ENCODE data around the gene DTX1. TPM values are rescaled to one million over a fixed set of nuclear protein-coding genes. Genes with fewer than 3 reads are reported as not detected.

DTX1 gene
- polyA plus RNA-seq, 1 experiment, result not detected

DNA sequence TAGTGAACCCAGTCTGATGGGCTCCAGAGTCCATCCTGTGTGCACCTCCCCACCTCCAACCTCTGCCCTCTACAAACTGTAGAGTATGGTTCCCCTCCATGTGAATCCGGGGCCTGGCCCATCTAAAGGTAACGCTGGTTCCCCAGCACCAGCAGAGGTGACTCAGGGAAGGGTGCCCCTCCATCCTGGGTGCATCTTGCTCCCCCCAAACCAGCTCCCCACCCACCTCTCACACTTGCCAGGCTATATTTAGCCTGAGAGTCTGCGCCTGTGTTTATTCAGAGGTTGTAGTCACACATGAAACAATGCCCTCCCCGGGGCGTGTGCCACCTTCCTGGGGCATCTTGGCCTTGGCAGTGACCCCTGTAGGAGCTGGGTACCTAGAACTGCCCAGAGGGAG lies 52.8 kb downstream of the DTX1 start:
- POLR2A ChIA-PET, result no interaction called here

DNA sequence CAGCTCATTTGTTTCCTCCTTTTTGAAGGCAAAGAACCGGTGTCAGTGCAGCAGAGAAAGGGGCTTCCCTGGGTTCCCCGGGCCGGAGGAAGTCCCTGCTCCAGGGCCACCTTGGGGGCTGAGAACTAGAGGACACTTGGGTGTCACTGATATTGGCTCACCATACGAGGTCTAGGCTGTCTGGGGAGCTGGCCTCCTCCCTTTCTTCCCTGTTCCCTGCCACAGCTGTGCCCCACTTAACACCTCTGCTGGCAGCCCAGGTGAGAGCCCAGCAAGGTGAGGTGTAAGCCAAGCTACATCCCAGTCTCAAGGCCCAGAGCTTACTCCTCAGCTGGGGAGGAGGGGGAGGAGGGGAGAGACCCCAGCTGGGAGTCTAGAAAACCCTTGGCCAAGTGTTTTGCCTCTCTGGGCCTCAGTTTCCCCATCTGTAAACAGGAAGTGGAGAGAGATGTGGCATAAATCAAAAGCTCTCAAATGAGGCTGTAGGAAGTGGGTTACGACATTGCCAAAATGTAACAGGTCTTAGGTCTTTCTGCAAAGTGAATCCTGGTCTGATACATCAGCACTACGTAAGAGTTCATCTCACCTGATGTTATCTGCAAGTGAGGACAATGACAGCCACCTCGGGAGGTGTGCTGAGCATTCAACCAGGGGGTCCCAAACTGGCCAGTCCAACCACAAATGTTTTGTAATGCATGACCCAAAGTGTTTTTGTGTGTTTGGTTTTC lies 53.5 kb downstream of the DTX1 start:
- POLR2A ChIA-PET, result no interaction called here
- no peaks in the 10 kb centered on the region for H3K36me3 ChIP-seq (ENCODE audit: control insufficient read depth, insufficient read depth, low read length)
- TF ChIP-seq, protein P1, sequence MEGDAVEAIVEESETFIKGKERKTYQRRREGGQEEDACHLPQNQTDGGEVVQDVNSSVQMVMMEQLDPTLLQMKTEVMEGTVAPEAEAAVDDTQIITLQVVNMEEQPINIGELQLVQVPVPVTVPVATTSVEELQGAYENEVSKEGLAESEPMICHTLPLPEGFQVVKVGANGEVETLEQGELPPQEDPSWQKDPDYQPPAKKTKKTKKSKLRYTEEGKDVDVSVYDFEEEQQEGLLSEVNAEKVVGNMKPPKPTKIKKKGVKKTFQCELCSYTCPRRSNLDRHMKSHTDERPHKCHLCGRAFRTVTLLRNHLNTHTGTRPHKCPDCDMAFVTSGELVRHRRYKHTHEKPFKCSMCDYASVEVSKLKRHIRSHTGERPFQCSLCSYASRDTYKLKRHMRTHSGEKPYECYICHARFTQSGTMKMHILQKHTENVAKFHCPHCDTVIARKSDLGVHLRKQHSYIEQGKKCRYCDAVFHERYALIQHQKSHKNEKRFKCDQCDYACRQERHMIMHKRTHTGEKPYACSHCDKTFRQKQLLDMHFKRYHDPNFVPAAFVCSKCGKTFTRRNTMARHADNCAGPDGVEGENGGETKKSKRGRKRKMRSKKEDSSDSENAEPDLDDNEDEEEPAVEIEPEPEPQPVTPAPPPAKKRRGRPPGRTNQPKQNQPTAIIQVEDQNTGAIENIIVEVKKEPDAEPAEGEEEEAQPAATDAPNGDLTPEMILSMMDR (IDR thresholded peaks at IDR 0.05; ENCODE audit: insufficient read depth, low read depth, low read length), result no peak
- DNase-seq (ENCODE audit: low read depth), result no peak
- no peaks in the 10 kb centered on the region; the same call in 1 of the 2 replicates for H3K27me3 ChIP-seq (ENCODE audit: control insufficient read depth, insufficient read depth, low read length)
- H3K4me3 ChIP-seq (ENCODE audit: low read depth, low read length), result no peak overlapping the region
- CTCF ChIA-PET, result interaction anchor here (1.0 kb wide), 2 partner anchors 12 to 64 kb away, joined by 3 to 4 read pairs; no protein-coding TSS in a partner anchor

More for the DNA sequence above, 52.8 kb downstream of the DTX1 start:
- no peaks in the 10 kb centered on the region for H3K27me3 ChIP-seq (ENCODE audit: control insufficient read depth, insufficient read depth, low read length)
- no peak for DNase-seq (ENCODE audit: low read depth)
- TF ChIP-seq, protein P1 (IDR thresholded peaks at IDR 0.05; ENCODE audit: insufficient read depth, low read depth, low read length), result no peak
- CTCF ChIA-PET, result interaction anchor here (1.0 kb wide), 1 partner anchor 11 kb away, joined by 4 read pairs; no protein-coding TSS in a partner anchor
- H3K36me3 ChIP-seq (ENCODE audit: control insufficient read depth, insufficient read depth, low read length), result no peaks in the 10 kb centered on the region
- H3K4me3 ChIP-seq (ENCODE audit: low read depth, low read length), result no peak overlapping the region

DNA sequence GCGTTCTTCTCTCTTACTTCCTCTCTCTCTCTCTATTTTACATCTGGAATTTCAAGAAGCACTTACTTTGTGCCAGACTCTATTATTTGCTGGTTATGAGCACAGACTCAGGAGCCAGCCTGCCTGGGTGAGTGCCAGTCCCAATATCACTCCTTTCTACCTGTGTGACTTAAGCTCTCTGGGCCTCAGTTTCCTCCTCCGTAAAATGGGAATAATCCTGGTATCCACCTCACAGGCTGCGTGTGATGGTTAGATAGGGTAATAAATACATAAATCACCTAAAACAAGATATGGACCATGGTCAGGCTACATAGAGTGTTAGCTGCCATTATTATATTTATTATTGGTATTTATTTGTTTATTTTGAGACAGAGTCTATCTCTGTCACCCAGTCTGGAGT lies 54.7 kb downstream of the DTX1 start:
- Histone ChIP-seq H3K27me3 (ENCODE audit: control insufficient read depth, insufficient read depth, low read length) (no peaks in the 10 kb centered on the region; the same call in 1 of the 2 replicates), H3K4me3 (ENCODE audit: low read depth, low read length) (no peak overlapping the region), H3K36me3 (ENCODE audit: control insufficient read depth, insufficient read depth, low read length) (no peaks in the 10 kb centered on the region)
- DNase-seq (ENCODE audit: low read depth), result no peak
- POLR2A ChIA-PET, result no interaction called here
- TF ChIP-seq, protein P1 (IDR thresholded peaks at IDR 0.05; ENCODE audit: insufficient read depth, low read depth, low read length), result no peak
- CTCF ChIA-PET, result interaction anchor here (1.0 to 1.8 kb wide), 2 partner anchors 12 to 63 kb away, joined by 3 to 5 read pairs; no protein-coding TSS in a partner anchor

DNA sequence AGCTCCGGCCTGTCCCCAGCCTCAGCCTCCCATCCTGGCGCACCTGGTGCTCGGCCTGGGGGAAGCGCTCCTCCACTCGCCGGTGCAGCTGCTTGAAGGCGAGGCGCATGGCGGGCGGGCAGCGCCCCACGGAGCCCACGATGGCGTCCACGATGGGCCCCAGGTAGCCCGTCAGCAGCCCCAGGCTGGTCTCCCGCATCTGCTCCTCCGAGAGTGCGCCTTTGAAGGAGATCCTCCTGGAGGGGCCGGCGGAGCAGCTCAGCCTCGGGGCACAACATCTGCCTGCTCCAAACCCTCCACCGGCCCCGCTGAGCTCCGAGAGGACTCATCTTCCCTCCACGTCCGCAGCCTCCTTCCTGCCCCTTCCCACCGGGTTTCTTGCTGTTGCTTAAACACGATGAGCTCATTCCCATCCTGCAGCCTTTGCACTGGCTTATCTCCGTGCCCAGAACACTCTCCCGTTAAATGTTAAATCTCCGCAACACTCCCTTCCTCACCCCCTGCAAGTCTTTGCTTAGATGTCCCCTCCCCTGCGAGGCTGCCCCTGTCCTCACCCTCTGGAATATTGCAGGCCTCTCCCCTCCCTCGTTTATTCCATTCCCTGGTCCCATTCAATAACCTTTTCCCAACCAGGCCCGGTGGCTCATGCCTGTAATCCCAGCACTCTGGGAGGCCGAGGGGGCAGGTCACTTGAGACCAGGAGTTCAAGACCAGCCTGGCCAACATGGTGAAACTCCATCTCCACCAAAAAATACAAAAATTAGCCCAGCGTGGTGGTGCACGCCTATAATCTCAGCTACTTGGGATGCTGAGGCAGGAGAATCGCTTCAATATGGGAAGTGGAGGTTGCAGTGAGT lies 55.7 kb downstream of the DTX1 start:
- no peak overlapping the region for H3K4me3 ChIP-seq (ENCODE audit: low read depth, low read length)
- POLR2A ChIA-PET, result no interaction called here
- CTCF ChIA-PET, result interaction anchor here (1.8 kb wide), 1 partner anchor 13 kb away, joined by 5 read pairs; no protein-coding TSS in a partner anchor
- no peaks in the 10 kb centered on the region; the same call in 1 of the 2 replicates for H3K27me3 ChIP-seq (ENCODE audit: control insufficient read depth, insufficient read depth, low read length)
- no peak for DNase-seq (ENCODE audit: low read depth)
- TF ChIP-seq, protein P1 (IDR thresholded peaks at IDR 0.05; ENCODE audit: insufficient read depth, low read depth, low read length), result no peak
- H3K36me3 ChIP-seq (ENCODE audit: control insufficient read depth, insufficient read depth, low read length), result no peaks in the 10 kb centered on the region

DNA sequence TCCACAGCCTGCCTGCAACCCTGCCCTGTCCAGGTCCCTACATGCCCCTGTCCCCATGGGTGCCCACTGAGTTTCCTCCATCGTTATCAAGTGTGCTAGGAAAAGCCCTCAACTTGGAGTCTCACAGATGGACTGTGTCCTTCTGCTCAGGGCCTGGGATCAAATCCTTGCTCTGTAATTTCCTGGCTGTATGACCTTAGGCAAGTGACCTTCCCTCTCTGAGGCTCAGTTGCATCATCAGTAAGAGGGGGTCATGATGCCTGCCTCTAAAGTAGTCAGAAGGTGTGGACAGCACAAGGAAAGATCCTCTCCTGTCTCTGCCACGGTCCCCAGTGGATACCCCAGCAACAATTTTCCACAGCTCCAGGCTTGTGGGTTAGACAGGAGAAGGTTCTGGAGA lies 56.9 kb downstream of the DTX1 start:
- ChIA-PET CTCF (no interaction called here), POLR2A (no interaction called here)
- DNase-seq (ENCODE audit: low read depth), result no peak
- TF ChIP-seq, protein P1 (IDR thresholded peaks at IDR 0.05; ENCODE audit: insufficient read depth, low read depth, low read length), result no peak
- Histone ChIP-seq H3K4me3 (ENCODE audit: low read depth, low read length) (no peak overlapping the region), H3K36me3 (ENCODE audit: control insufficient read depth, insufficient read depth, low read length) (no peaks in the 10 kb centered on the region), H3K27me3 (ENCODE audit: control insufficient read depth, insufficient read depth, low read length) (no peaks in the 10 kb centered on the region; the same call in 1 of the 2 replicates)

All from BJ (cell line).